ENCODE measurements around the gene PRPF6. TPM values are rescaled to one million over a fixed set of nuclear protein-coding genes. Genes with fewer than 3 reads are reported as not detected.
A peak's percentile ranks its signal among the peaks of the same experiment; 100 is the strongest.
"Not testable (repeated sequence)": the region's sequence is repeated elsewhere in the genome, so short reads cannot be mapped to it uniquely, and the experiment has no call there.

Gene PRPF6
- total RNA-seq, 4 donors from 2014 or later: 39.3 to 68.4 (median 47.7) TPM

DNA sequence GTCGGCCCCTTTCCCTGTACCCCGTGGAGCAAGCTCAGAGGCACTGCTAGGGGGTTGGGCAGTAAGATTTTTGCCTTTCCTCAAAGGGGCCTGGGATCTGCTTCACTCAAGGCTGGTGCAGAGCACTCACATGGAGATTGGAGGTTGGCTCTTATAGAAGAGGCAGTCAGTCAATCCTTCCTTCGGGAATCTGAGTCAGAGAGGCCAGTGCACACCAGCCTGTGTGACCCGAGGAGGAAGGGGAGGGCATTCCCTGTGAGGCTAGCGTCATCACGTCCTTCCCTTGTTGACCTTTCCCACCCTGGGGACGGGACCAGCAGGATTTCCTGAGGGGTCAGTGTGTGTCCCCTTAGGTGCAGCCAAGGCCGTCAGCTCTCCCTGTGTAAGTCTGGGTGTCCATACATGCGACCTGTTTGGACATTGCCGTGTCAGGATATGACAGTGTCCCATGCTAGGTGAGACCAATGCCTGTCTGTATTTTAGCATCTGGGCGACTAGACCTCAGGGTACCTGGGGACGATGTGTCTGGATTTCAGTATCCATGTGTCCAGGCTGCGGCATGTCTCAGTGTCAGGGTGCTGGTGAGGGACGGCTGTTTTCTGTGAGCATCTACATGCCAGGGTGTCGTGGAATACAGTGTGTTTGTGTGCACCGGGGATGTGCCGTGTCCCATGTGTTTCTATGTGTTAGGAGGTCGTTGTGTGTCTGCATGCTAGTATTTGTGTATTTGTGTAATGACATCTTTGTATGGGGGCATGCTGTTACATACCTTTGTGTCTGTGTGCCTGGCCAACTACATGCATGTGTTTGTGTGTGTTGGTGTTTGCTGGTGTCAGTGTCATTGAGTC is 8.4 kb upstream of the PRPF6 start:
- peak overlapping the region; percentile 13 to 59 (median 30) for H3K27ac ChIP-seq
- peaks cover 9 to 24% of the 10 kb centered on the region in 2 donors for H3K4me1 ChIP-seq
- H3K9me3 ChIP-seq: no peaks in the 10 kb centered on the region
- no peaks in the 10 kb centered on the region for H3K36me3 ChIP-seq
- H3K4me3 ChIP-seq: no peak overlapping the region
- DNase-seq (peak in 1 of 2 donors; percentile 12), ATAC-seq (no peak)
- intact Hi-C loops (cut with DNase I; ENCODE audit: low total_unique reads) (loop anchor here (1.0 kb wide), 1 partner anchor 186 kb away; no protein-coding TSS in a partner anchor), in situ Hi-C loops (cut with MboI; ENCODE audit: low sequenced_read_pairs in 4 of 4) (loop anchor here in 1 of 4 donors (10.0 kb wide), 1 partner anchor 188 kb away; no protein-coding TSS in a partner anchor)
- no peaks in the 10 kb centered on the region for H3K27me3 ChIP-seq
- TF ChIP-seq POLR2A (IDR thresholded peaks at IDR 0.05): no peak
- TF ChIP-seq, protein P1, sequence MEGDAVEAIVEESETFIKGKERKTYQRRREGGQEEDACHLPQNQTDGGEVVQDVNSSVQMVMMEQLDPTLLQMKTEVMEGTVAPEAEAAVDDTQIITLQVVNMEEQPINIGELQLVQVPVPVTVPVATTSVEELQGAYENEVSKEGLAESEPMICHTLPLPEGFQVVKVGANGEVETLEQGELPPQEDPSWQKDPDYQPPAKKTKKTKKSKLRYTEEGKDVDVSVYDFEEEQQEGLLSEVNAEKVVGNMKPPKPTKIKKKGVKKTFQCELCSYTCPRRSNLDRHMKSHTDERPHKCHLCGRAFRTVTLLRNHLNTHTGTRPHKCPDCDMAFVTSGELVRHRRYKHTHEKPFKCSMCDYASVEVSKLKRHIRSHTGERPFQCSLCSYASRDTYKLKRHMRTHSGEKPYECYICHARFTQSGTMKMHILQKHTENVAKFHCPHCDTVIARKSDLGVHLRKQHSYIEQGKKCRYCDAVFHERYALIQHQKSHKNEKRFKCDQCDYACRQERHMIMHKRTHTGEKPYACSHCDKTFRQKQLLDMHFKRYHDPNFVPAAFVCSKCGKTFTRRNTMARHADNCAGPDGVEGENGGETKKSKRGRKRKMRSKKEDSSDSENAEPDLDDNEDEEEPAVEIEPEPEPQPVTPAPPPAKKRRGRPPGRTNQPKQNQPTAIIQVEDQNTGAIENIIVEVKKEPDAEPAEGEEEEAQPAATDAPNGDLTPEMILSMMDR (IDR thresholded peaks at IDR 0.05 in 4 of 5, conservative IDR thresholded peaks at IDR 0.05 in 1 of 5): no peak

DNA sequence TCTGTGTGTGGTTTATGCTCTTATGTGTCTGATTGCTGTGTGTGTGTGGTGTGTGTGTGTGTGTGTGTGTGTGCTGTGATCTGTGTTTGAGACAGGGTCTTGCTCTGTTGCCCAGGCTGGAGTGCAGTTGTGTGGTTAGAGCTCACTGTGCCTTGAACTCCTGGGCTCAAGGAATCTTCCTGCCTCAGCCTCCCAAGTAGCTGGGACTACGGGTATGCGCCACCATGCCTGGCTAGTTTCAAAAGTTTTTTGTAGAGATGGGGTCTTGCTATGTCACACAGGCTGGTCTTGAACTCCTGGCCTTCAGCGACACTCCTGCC is 7.8 kb upstream of the PRPF6 start:
- Histone ChIP-seq H3K4me1 (peaks cover 9 to 24% of the 10 kb centered on the region in 2 donors), H3K27me3 (peaks cover 0 to under 1% (median 0%) of the 10 kb centered on the region in 3 donors), H3K9me3 (no peaks in the 10 kb centered on the region), H3K36me3 (no peaks in the 10 kb centered on the region), H3K27ac (peak overlapping the region in 2 of 4 donors; percentile 59 to 71), H3K4me3 (peak overlapping the region in 1 of 4 donors; percentile 47)
- TF ChIP-seq, protein P1 (IDR thresholded peaks at IDR 0.05 in 4 of 5, conservative IDR thresholded peaks at IDR 0.05 in 1 of 5): no peak
- TF ChIP-seq POLR2A (IDR thresholded peaks at IDR 0.05): no peak
- DNase-seq (no peak), ATAC-seq (no peak)
- intact Hi-C loops (cut with DNase I; ENCODE audit: low total_unique reads) (loop anchor here (1.0 kb wide), 1 partner anchor 187 kb away; no protein-coding TSS in a partner anchor), in situ Hi-C loops (cut with MboI; ENCODE audit: low sequenced_read_pairs in 4 of 4) (loop anchor here in 1 of 4 donors (10.0 kb wide), 1 partner anchor 188 kb away; no protein-coding TSS in a partner anchor)

DNA sequence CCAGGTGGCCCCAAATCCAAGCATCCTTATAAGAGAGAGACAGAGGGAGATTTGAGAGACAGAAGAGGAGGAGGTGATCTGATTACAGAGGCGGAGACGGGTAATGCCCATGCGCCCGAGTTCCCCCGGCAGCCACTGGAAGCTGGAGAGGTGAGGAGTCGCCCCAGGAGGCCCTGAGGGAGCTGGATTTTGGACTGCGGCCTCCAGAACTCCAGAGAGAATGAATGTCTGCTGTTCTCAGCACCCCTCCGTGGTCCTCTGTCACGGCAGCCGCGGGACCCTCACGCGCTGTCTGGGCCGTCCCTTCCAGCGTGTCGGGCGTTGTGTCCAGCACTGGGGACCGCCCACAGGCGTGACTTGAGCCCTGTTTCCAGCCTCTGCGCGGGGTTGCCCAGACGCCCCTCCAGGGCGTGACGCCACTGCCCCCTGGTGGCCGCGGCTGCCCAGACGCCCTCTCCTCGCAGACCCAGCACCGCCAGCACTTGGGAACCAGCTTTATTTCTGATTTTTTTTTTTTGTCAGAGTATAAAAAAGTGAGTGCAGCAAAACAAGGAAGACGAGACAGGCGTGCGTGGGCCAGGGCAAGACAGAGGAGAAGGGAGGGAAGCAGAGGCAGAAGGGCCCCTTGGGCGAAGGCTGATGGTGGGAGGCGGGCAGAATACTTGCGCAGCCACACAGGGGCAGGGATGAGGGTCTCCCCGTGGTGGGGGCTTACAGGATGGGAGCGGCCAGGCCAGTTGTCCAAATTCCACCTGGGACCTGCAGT is 7.1 kb upstream of the PRPF6 start:
- H3K27ac ChIP-seq: peak overlapping the region; percentile 59 to 71 (median 62)
- intact Hi-C loops (cut with DNase I; ENCODE audit: low total_unique reads): loop anchor here (1.0 kb wide), 3 partner anchors 65 to 436 kb away; no protein-coding TSS in a partner anchor
- peak overlapping the region; percentile 39 to 53 (median 46) for H3K4me3 ChIP-seq
- in situ Hi-C loops (cut with MboI; ENCODE audit: low sequenced_read_pairs in 4 of 4): loop anchor here in 1 of 4 donors (10.0 kb wide), 1 partner anchor 189 kb away; no protein-coding TSS in a partner anchor
- H3K9me3 ChIP-seq: no peaks in the 10 kb centered on the region
- TF ChIP-seq, protein P1 (IDR thresholded peaks at IDR 0.05 in 4 of 5, conservative IDR thresholded peaks at IDR 0.05 in 1 of 5): peak; percentile 96 to 100 (median 97)
- TF ChIP-seq POLR2A (IDR thresholded peaks at IDR 0.05): peak in 1 of 2 donors; percentile 35
- peaks cover 4 to 26% of the 10 kb centered on the region in 2 donors for H3K4me1 ChIP-seq
- DNase-seq: peak; percentile 69 to 76
- ATAC-seq: peak; percentile 73 to 74
- H3K36me3 ChIP-seq: no peaks in the 10 kb centered on the region
- H3K27me3 ChIP-seq: peaks cover 0 to 8% (median 4%) of the 10 kb centered on the region in 3 donors

DNA sequence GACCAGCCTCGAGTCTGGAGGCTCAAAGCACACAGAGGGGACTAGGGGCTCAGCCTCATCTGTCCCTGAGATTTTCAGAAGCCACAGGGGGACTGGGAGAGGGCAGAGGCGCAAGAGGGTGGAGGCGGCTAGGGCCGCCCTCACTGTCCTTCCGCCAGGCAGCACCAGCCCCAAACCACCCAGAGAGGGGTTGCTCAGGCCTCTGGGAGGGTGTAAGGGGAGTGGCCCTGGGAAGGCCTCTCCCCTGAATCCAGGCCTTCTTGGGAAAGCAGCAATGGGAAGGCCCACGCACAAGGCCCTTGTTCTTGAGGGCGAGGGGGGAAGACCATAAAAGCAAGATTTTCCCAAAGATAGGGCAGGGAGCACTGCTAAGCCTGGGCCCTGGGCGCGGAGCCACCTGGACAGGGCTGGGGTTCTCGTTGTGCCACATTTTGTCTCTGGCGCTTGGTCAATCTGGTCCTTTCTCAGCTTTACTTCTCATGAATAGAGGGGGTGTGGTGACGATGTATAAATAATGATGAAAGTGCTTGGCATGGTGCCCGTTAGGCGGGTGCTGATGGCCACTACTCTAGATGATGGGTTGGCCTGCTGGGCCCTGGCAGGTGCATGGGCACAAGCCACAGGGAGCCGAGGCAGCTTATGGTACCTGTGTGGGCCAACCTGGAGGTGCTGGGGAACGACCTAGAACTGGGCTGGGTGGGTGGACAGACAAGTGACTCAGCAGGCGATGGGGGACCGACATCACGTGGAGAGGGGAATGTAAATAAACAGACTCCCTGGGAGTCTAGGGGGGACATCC is 6.3 kb upstream of the PRPF6 start:
- Histone ChIP-seq H3K27me3 (peaks cover 0 to 13% (median 7%) of the 10 kb centered on the region in 3 donors), H3K36me3 (no peaks in the 10 kb centered on the region), H3K4me3 (no peak overlapping the region), H3K9me3 (no peaks in the 10 kb centered on the region), H3K4me1 (peaks cover 0 to 24% of the 10 kb centered on the region in 2 donors), H3K27ac (no peak overlapping the region)
- intact Hi-C loops (cut with DNase I; ENCODE audit: low total_unique reads): loop anchor here (1.0 kb wide), 2 partner anchors 65 to 436 kb away; no protein-coding TSS in a partner anchor
- in situ Hi-C loops (cut with MboI; ENCODE audit: low sequenced_read_pairs in 4 of 4): loop anchor here in 1 of 4 donors (10.0 kb wide), 1 partner anchor 190 kb away; no protein-coding TSS in a partner anchor
- DNase-seq (no peak), ATAC-seq (no peak)
- TF ChIP-seq, protein P1 (IDR thresholded peaks at IDR 0.05 in 4 of 5, conservative IDR thresholded peaks at IDR 0.05 in 1 of 5): no peak
- TF ChIP-seq POLR2A (IDR thresholded peaks at IDR 0.05): no peak

DNA sequence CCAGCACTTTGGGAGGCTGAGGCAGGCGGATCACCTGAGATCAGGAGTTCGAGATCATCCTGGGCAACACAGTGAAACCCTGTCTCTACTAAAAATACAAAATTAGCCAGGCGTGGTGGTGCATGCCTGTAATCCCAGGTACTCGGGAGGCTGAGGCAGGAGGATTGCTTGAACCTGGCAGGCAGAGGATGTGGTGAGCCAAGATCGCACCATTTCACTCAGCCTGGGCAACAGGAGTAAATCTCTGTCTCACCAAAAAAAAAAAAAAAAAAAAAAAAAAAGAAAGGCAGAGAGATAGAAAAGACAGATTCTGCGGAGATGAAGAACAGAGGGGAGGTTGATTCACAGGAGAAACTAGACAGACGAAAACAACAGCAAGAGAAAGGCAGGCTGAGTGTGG is 4.4 kb upstream of the PRPF6 start:
- H3K27me3 ChIP-seq: peaks cover 0 to 17% (median 7%) of the 10 kb centered on the region in 3 donors

More for the DNA sequence above, 4.4 kb upstream of the PRPF6 start:
- in situ Hi-C loops (cut with MboI; ENCODE audit: low sequenced_read_pairs in 4 of 4): loop anchor here in 1 of 4 donors (10.0 kb wide), 1 partner anchor 192 kb away; no protein-coding TSS in a partner anchor
- ATAC-seq; H3K9me3 ChIP-seq; DNase-seq; H3K36me3 ChIP-seq; H3K27ac ChIP-seq; H3K4me3 ChIP-seq; intact Hi-C loops (cut with DNase I; ENCODE audit: low total_unique reads): not testable (repeated sequence)
- H3K4me1 ChIP-seq: peaks cover 11 to 32% of the 10 kb centered on the region in 2 donors

Measured in gastrocnemius medialis (tissue), 4 donors.